MM.1S (cell line): ENCODE results near the gene PNKD.

ENCODE experiments used
- DNase-seq: peaks from one replicate; pipeline ENCODE4 v3.0.0-alpha.2; 2015
- H2AFZ ChIP-seq: fragments of 300-600 bp; sonication (generic); 2 replicates; pipeline ENCODE4 v1.6.0; 2016; ENCODE audit warnings: antibody characterized with exemption, low read length
- H3F3A ChIP-seq: fragments of 300-600 bp; sonication (generic); 2 replicates; pipeline ENCODE4 v1.6.1; 2016; ENCODE audit warnings: mild to moderate bottlenecking, antibody characterized with exemption, low read length, moderate library complexity, mixed read lengths; ENCODE audit not compliant: insufficient read depth
- H3K27ac ChIP-seq: fragments of 300-600 bp; sonication (generic); 2 replicates; pipeline ENCODE4 v1.5.1; 2016; ENCODE audit warnings: mild to moderate bottlenecking, low read length
- H3K27me3 ChIP-seq: fragments of 300-600 bp; sonication (generic); replicated peaks from 2 replicates; pipeline ENCODE4 v1.6.0; 2016; ENCODE audit warnings: low read length; ENCODE audit not compliant: insufficient read depth
- H3K36me3 ChIP-seq: fragments of 300-600 bp; sonication (generic); replicated peaks from 2 replicates; pipeline ENCODE4 v1.6.1; 2016; ENCODE audit warnings: mild to moderate bottlenecking, low read length, mixed read lengths; ENCODE audit not compliant: insufficient read depth
- H3K4me1 ChIP-seq: fragments of 300-600 bp; sonication (generic); 2 replicates; pipeline ENCODE4 v1.6.1; 2016; ENCODE audit warnings: low read length, mixed read lengths
- H3K4me2 ChIP-seq: fragments of 300-600 bp; sonication (generic); 2 replicates; pipeline ENCODE4 v1.6.0; 2016; ENCODE audit warnings: low read depth, low read length
- H3K4me3 ChIP-seq: fragments of 300-600 bp; sonication (generic); 2 replicates; pipeline ENCODE4 v1.5.1; 2016; ENCODE audit warnings: low read length, mixed read lengths
- H3K79me2 ChIP-seq: fragments of 300-600 bp; sonication (generic); 2 replicates; pipeline ENCODE4 v1.6.1; 2016; ENCODE audit warnings: mixed run types, low read length, mixed read lengths
- H3K9ac ChIP-seq: fragments of 300-600 bp; sonication (generic); 2 replicates; pipeline ENCODE4 v1.6.1; 2016; ENCODE audit warnings: low read length, mixed read lengths
- H3K9me2 ChIP-seq: fragments of 300-600 bp; sonication (generic); replicated peaks from 2 replicates; pipeline ENCODE4 v1.6.1; 2016; ENCODE audit warnings: mild to moderate bottlenecking, low read length, mixed read lengths; ENCODE audit not compliant: insufficient read depth
- H3K9me3 ChIP-seq: fragments of 300-600 bp; sonication (generic); replicated peaks from 2 replicates; pipeline ENCODE4 v1.6.1; 2016; ENCODE audit warnings: mild to moderate bottlenecking, low read length, mixed read lengths; ENCODE audit not compliant: insufficient read depth
- H4K20me1 ChIP-seq: fragments of 300-600 bp; sonication (generic); 2 replicates; pipeline ENCODE4 v1.6.1; 2016; ENCODE audit warnings: mild to moderate bottlenecking, low read length, moderate library complexity, mixed read lengths; ENCODE audit not compliant: insufficient read depth
- CTCF ChIP-seq: fragments of 300-600 bp; sonication (generic); IDR thresholded peaks from 2 replicates; pipeline ENCODE4 v1.5.1; 2016; ENCODE audit warnings: antibody characterized with exemption, low read length, mixed read lengths
- EZH2 ChIP-seq: fragments of 300-600 bp; sonication (generic); optimal IDR thresholded peaks from 2 replicates; pipeline ENCODE3; 2017; ENCODE audit warnings: low read depth, mild to moderate bottlenecking, antibody characterized with exemption, low read length, mixed read lengths
- EZH2phosphoT487 ChIP-seq: fragments of 300-600 bp; sonication (generic); IDR thresholded peaks from 2 replicates; pipeline ENCODE4 v1.6.1; 2018; ENCODE audit warnings: antibody characterized with exemption, low read length

The PNKD gene

DNA sequence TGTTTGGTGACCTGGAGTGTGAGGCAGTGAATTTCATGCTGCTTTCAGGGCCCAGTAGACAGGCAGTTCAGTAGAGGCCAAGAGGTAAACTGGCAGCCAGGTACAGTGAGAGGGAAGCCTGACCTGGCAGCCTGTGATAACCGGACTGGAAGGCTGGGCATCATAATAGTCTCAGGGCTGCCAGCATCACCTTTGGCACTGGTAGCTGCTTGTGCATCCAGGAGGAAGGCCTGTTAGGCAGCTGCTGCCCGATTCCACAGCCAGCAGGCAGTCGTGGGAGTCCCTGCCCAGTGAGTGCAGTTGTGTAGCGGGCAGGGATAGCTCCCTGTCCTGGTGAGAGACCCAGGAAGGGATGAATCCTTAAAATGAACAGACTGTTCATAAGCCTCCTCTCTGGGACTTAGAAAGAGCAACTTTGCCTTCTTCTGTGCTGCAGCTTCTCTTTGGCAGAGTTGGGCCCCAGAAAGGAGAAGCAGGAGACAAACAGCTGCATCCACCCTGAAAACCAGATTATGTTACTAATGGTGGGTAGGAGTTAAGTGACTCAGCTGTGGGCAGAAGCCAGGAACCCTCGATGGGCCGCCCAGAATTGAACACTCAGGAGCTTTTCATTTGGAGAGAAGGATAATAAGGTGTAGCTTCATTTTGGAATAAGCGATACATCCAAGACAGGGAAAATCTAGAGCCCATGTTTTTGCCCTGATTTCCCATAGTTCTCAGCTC lies 17.6 kb upstream of the PNKD start:
- peaks cover 61% of the 10 kb centered on the region for H3F3A ChIP-seq
- no peak overlapping the region for H3K4me3 ChIP-seq
- H3K4me1 ChIP-seq: peaks cover 11% of the 10 kb centered on the region
- no peak overlapping the region for H3K4me2 ChIP-seq
- no peaks in the 10 kb centered on the region for H3K9me3 ChIP-seq
- H3K36me3 ChIP-seq: peaks cover 36% of the 10 kb centered on the region
- H3K27ac ChIP-seq: no peak overlapping the region
- DNase-seq: no peak
- H2AFZ ChIP-seq: no peak overlapping the region
- TF ChIP-seq EZH2phosphoT487: no peak
- no peak for TF ChIP-seq CTCF
- no peak for TF ChIP-seq EZH2
- no peaks in the 10 kb centered on the region for H4K20me1 ChIP-seq
- no peaks in the 10 kb centered on the region for H3K9me2 ChIP-seq
- no peaks in the 10 kb centered on the region for H3K27me3 ChIP-seq
- no peak overlapping the region for H3K9ac ChIP-seq
- peaks cover 38% of the 10 kb centered on the region for H3K79me2 ChIP-seq

DNA sequence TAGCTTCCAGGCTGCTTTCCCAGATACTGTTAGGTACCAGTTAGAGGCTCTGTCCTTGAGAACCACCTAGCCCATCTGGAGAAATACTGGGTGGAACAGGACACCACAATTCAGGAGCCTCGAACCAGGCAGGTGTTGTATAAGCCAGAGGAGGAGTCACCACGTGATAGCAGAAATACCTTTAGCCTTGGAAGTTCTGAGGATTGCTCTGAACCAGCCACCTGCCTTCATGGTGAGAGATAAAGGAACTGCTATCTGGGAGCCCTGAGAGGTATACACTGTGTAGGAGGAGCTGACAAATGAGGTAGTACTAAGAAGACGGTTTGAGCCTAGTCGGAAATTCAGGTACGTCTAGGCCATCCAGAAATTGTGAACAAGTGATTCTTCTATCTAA lies 17.1 kb upstream of the PNKD start:
- Histone ChIP-seq H2AFZ (no peak overlapping the region), H3K4me1 (peaks cover 15% of the 10 kb centered on the region), H3K9ac (no peak overlapping the region), H3K9me2 (no peaks in the 10 kb centered on the region), H3K4me2 (no peak overlapping the region), H3K4me3 (no peak overlapping the region), H4K20me1 (no peaks in the 10 kb centered on the region), H3K79me2 (peaks cover 34% of the 10 kb centered on the region), H3K9me3 (no peaks in the 10 kb centered on the region), H3K27ac (no peak overlapping the region), H3K36me3 (peaks cover 36% of the 10 kb centered on the region), H3F3A (peaks cover 57% of the 10 kb centered on the region), H3K27me3 (no peaks in the 10 kb centered on the region)
- no peak for TF ChIP-seq EZH2
- no peak for TF ChIP-seq CTCF
- TF ChIP-seq EZH2phosphoT487: no peak
- DNase-seq: no peak

- Histone ChIP-seq H3K9ac (no peak overlapping the region), H3K9me2 (no peaks in the 10 kb centered on the region), H3K4me2 (no peak overlapping the region), H3K9me3 (no peaks in the 10 kb centered on the region), H3K36me3 (peaks cover 22% of the 10 kb centered on the region), H3K27me3 (no peaks in the 10 kb centered on the region), H3K79me2 (peaks cover 16% of the 10 kb centered on the region), H3F3A (peaks cover 56% of the 10 kb centered on the region), H4K20me1 (no peaks in the 10 kb centered on the region), H3K4me3 (no peak overlapping the region), H3K4me1 (peaks cover 21% of the 10 kb centered on the region), H2AFZ (no peak overlapping the region), H3K27ac (no peak overlapping the region)
- no peak for DNase-seq
- TF ChIP-seq CTCF (no peak), EZH2phosphoT487 (no peak), EZH2 (no peak)
These were observed 14.9 kb upstream of the PNKD start for GRCh38 chr2:218255446-218255845.
